ENCODE measurements around the gene TOMM40. TPM values are rescaled to one million over a fixed set of nuclear protein-coding genes. Genes with fewer than 3 reads are reported as not detected.

Gene TOMM40
- total and polyA plus RNA-seq, 2 donors, result 17.8 to 39.3 TPM

DNA sequence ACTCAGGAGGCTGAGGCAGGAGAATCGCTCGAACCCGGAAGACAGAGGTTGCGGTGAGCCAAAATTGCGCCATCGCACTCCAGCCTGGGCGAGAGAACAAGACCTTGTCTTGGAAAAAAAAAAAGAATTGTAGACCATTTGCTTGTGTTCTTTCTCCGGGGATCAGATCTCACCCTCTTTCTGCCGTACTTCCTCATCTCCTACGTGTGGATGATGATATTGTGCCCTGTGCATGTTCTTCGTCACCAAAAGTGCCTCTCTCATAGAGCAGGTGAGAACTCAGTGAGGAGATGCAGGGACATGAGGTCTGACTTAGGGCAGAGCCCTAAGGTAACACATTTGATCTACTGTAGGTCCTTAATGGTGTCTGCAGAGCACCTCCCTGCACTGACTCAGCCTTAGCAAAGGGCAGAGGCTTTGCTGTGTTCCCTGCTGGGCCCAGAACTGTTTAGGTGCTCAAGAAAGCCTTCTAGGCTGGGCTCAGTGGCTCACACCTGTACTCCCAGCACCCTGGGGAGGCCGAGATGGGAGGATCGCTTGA, 56.1 kb downstream of the TOMM40 start:
- Histone ChIP-seq H3K36me3 (ENCODE audit: insufficient read depth) (no peaks in the 10 kb centered on the region), H3K27ac (ENCODE audit: low read depth) (no peak overlapping the region), H3K4me1 (ENCODE audit: insufficient read depth) (no peaks in the 10 kb centered on the region), H3K4me3 (ENCODE audit: low read depth, low read length) (no peak overlapping the region)
- no peak for DNase-seq (ENCODE audit: extremely low spot score)
- 91% methylated on average over 13 of the region's 13 CpGs for WGBS

DNA sequence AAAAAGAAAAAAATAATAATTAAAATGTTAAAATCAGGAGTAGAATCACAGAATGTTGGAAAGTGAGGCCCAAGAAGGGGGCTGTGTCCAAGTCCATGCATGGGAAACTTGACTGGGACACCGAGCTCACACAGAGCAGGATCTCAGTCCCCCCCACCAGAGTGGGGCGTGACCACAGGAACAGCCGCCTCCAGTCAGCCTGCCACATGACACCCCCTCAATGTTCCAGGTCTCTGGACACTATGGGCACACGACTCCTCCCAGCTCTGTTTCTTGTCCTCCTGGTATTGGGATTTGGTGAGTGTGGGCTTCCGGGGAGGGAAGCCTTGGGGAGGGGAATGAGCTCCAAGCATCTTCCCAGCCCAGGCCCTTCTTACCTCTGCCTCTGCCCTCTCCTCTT, 57.2 kb downstream of the TOMM40 start:
- no peak for DNase-seq (ENCODE audit: extremely low spot score)
- Histone ChIP-seq H3K36me3 (ENCODE audit: insufficient read depth) (no peaks in the 10 kb centered on the region), H3K27ac (ENCODE audit: low read depth) (no peak overlapping the region), H3K4me1 (ENCODE audit: insufficient read depth) (no peaks in the 10 kb centered on the region), H3K4me3 (ENCODE audit: low read depth, low read length) (no peak overlapping the region)
- 75% methylated on average over 5 of the region's 5 CpGs for WGBS

DNA sequence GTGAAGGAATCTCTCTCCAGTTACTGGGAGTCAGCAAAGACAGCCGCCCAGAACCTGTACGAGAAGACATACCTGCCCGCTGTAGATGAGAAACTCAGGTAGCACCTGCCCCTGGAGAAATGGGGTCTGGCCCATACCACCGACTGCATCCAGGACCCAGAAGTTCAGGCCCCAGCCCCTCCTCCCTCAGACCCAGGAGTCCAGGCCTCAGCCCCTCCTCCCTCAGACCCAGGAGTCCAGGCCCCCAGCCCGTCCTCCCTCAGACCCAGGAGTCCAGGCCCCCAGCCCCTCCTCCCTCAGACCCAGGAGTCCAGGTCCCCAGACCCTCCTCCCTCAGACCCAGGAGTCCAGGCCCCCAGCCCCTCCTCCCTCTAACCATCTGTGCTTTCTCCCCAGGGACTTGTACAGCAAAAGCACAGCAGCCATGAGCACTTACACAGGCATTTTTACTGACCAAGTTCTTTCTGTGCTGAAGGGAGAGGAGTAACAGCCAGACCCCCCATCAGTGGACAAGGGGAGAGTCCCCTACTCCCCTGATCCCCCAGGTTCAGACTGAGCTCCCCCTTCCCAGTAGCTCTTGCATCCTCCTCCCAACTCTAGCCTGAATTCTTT, 57.8 kb downstream of the TOMM40 start:
- WGBS, result 84% methylated on average over 5 of the region's 5 CpGs
- no peaks in the 10 kb centered on the region for H3K36me3 ChIP-seq (ENCODE audit: insufficient read depth)
- no peaks in the 10 kb centered on the region for H3K4me1 ChIP-seq (ENCODE audit: insufficient read depth)
- no peak overlapping the region for H3K4me3 ChIP-seq (ENCODE audit: low read depth, low read length)
- no peak for DNase-seq (ENCODE audit: extremely low spot score)
- no peak overlapping the region for H3K27ac ChIP-seq (ENCODE audit: low read depth)

DNA sequence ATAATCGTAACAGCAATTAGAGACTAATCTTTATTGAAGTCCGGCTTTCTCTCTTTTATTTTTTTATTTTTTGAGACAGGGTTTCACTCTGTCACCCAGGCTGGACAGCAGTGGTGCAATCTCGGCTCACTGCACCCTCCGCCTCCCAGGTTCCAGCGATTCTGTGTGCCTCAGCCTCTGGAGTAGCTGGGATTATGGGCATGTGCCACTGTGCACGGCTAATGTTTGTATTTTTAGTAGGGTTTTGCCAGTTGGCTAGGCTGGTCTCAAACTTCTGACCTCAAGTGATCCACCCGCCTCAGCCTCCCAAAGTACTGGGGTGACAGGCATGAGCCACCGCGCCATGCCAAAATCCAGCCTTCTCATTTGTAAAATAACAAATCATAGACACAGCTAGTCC, 58.5 kb downstream of the TOMM40 start:
- DNase-seq (ENCODE audit: extremely low spot score), result no peak
- Histone ChIP-seq H3K36me3 (ENCODE audit: insufficient read depth) (no peaks in the 10 kb centered on the region), H3K4me1 (ENCODE audit: insufficient read depth) (no peaks in the 10 kb centered on the region), H3K27ac (ENCODE audit: low read depth) (no peak overlapping the region), H3K4me3 (ENCODE audit: low read depth, low read length) (no peak overlapping the region)
- 92% methylated on average over 9 of the region's 9 CpGs for WGBS

DNA sequence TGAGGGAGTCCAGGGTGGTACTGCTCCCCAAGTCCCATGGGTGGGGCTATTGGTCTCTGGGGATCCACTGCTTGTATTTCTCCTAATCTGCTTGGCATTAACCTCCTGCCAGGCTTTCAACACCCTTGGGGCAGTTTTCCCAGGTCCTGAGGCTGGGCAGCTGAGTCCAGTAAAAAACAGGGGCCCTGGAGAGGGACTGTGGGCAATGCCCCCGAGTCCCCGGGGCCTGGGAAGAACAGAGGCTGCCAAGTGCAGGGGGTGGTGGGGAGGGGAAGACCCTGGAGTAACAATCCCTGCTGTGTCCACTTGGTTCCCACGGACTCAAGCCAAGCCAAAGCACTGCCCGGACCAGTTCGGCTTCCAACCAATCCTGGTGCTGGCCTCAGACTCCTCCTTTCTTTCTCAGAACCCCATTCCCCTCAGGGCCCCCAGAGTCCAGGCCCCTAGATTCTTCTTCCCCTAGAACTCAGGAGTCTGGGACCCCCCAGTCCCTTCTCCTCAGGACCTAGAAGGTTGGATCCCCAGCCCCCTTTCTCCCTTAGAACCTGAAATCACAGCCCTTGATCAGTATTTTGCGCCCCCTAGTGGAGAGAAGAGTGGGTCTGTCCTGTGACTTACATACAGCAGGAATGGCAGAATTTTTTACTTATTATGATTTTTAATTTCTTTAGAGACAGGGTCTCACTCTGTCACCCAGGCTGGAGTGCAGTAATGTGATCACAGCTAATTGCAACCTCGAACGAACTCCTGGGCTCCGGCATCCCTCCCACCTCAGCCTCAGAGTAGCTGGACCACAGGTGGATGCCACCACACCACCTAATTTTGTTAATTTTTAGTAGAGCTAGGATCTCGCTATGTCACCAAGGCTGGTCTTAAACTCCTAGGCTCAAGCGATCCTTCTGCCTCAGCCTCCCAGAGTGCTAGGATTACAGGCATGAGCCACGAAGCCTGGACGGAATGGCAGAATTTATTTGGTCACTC, 60.4 kb downstream of the TOMM40 start:
- peak; percentile 60 for DNase-seq (ENCODE audit: extremely low spot score)
- no peaks in the 10 kb centered on the region for H3K4me1 ChIP-seq (ENCODE audit: insufficient read depth)
- H3K4me3 ChIP-seq (ENCODE audit: low read depth, low read length), result no peak overlapping the region
- H3K36me3 ChIP-seq (ENCODE audit: insufficient read depth), result no peaks in the 10 kb centered on the region
- H3K27ac ChIP-seq (ENCODE audit: low read depth), result no peak overlapping the region
- WGBS, result 42% methylated on average over 13 of the region's 13 CpGs

Other genes with a start within 250 kb of the TOMM40 start
- gene PVR, start 247.3 kb upstream of the TOMM40 start, total RNA-seq, result 21.3 TPM
- 19.3 TPM for gene PVR, start 247.3 kb upstream of the TOMM40 start, polyA plus RNA-seq
- 1.8 TPM for gene CEACAM19, start 219.8 kb upstream of the TOMM40 start, total RNA-seq
- gene CEACAM19, start 219.8 kb upstream of the TOMM40 start, polyA plus RNA-seq, result 4.9 TPM
- not detected for gene CEACAM16, start 192.1 kb upstream of the TOMM40 start, total RNA-seq
- not detected for gene CEACAM16, start 192.1 kb upstream of the TOMM40 start, polyA plus RNA-seq
- 2.5 TPM for gene BCL3, start 142.5 kb upstream of the TOMM40 start, total RNA-seq
- 93.0 TPM for gene BCL3, start 142.5 kb upstream of the TOMM40 start, polyA plus RNA-seq
- 4.7 TPM for gene CBLC, start 113.4 kb upstream of the TOMM40 start, total RNA-seq
- 6.1 TPM for gene CBLC, start 113.4 kb upstream of the TOMM40 start, polyA plus RNA-seq
- gene BCAM, start 82.2 kb upstream of the TOMM40 start, total RNA-seq, result 35.3 TPM
- 77.4 TPM for gene BCAM, start 82.2 kb upstream of the TOMM40 start, polyA plus RNA-seq
- gene NECTIN2, start 45.0 kb upstream of the TOMM40 start, total RNA-seq, result 27.4 TPM
- gene NECTIN2, start 45.0 kb upstream of the TOMM40 start, polyA plus RNA-seq, result 50.2 TPM
- 28.2 TPM for gene APOE, start 14.5 kb downstream of the TOMM40 start, total RNA-seq
- gene APOE, start 14.5 kb downstream of the TOMM40 start, polyA plus RNA-seq, result 60.5 TPM
- 3.5 TPM for gene APOC1, start 23.4 kb downstream of the TOMM40 start, total RNA-seq
- 26.9 TPM for gene APOC1, start 23.4 kb downstream of the TOMM40 start, polyA plus RNA-seq
- gene APOC4, start 51.0 kb downstream of the TOMM40 start, total RNA-seq, result not detected
- gene APOC4, start 51.0 kb downstream of the TOMM40 start, polyA plus RNA-seq, result not detected
- not detected for gene APOC2, start 54.8 kb downstream of the TOMM40 start, total RNA-seq
- gene APOC2, start 54.8 kb downstream of the TOMM40 start, polyA plus RNA-seq, result 1.6 TPM
- 27.3 TPM for gene CLPTM1, start 64.1 kb downstream of the TOMM40 start, total RNA-seq
- gene CLPTM1, start 64.1 kb downstream of the TOMM40 start, polyA plus RNA-seq, result 104 TPM
- 2.6 TPM for gene RELB, start 110.2 kb downstream of the TOMM40 start, total RNA-seq
- gene RELB, start 110.2 kb downstream of the TOMM40 start, polyA plus RNA-seq, result 8.9 TPM
- gene CLASRP, start 147.8 kb downstream of the TOMM40 start, total RNA-seq, result 11.2 TPM
- gene CLASRP, start 147.8 kb downstream of the TOMM40 start, polyA plus RNA-seq, result 45.6 TPM
- gene ZNF296, start 185.2 kb downstream of the TOMM40 start, total RNA-seq, result 0.42 TPM
- gene ZNF296, start 185.2 kb downstream of the TOMM40 start, polyA plus RNA-seq, result 0.65 TPM
- gene GEMIN7, start 188.0 kb downstream of the TOMM40 start, total RNA-seq, result 10.4 TPM
- 23.6 TPM for gene GEMIN7, start 188.0 kb downstream of the TOMM40 start, polyA plus RNA-seq
- gene PPP1R37, start 201.9 kb downstream of the TOMM40 start, total RNA-seq, result 16.8 TPM
- 31.6 TPM for gene PPP1R37, start 201.9 kb downstream of the TOMM40 start, polyA plus RNA-seq

All from urinary bladder (tissue), 4 donors.